HFF-Myc (cell line): Measurements from ENCODE around the gene PNMA6E.

Experiments
- DNase-seq: peaks from one replicate; pipeline ENCODE4 v3.0.0-alpha.2; 2011; ENCODE audit warnings: low read depth; ENCODE audit errors: extremely low read depth
- H3K4me3 ChIP-seq: replicated peaks from 2 replicates; pipeline ENCODE4 v1.5.1; 2011; ENCODE audit warnings: low read depth, mild to moderate bottlenecking, control low read depth, low read length
- TF ChIP-seq, protein P1 (sequence below): IDR thresholded peaks from 2 replicates; pipeline ENCODE4 v1.5.1; 2012; ENCODE audit warnings: mild to moderate bottlenecking, low read depth, low read length, control low read depth; ENCODE audit errors: missing control alignments

PNMA6E gene

DNA sequence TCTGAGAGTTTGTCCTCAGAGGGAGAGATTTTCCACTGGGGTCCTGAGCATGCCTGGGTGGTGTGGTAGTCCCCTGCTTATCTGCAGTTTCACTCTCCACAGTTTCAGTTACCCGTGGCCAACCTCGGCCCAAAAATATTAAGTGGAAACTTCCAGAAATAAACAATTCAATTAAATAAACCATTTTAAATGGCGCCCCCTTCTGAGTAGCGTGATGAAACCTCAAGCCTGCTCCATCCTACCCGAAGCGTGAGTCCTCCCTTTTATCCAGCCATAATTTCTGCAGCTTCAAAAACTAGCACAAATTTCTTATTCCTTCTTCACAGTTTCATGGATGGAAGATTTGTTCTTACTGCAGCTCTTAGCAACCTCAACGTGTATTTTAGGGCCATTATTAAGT, 26.7 kb downstream of the PNMA6E start:
- no peak for DNase-seq
- TF ChIP-seq, protein P1, sequence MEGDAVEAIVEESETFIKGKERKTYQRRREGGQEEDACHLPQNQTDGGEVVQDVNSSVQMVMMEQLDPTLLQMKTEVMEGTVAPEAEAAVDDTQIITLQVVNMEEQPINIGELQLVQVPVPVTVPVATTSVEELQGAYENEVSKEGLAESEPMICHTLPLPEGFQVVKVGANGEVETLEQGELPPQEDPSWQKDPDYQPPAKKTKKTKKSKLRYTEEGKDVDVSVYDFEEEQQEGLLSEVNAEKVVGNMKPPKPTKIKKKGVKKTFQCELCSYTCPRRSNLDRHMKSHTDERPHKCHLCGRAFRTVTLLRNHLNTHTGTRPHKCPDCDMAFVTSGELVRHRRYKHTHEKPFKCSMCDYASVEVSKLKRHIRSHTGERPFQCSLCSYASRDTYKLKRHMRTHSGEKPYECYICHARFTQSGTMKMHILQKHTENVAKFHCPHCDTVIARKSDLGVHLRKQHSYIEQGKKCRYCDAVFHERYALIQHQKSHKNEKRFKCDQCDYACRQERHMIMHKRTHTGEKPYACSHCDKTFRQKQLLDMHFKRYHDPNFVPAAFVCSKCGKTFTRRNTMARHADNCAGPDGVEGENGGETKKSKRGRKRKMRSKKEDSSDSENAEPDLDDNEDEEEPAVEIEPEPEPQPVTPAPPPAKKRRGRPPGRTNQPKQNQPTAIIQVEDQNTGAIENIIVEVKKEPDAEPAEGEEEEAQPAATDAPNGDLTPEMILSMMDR: no peak
- H3K4me3 ChIP-seq: no peak overlapping the region

DNA sequence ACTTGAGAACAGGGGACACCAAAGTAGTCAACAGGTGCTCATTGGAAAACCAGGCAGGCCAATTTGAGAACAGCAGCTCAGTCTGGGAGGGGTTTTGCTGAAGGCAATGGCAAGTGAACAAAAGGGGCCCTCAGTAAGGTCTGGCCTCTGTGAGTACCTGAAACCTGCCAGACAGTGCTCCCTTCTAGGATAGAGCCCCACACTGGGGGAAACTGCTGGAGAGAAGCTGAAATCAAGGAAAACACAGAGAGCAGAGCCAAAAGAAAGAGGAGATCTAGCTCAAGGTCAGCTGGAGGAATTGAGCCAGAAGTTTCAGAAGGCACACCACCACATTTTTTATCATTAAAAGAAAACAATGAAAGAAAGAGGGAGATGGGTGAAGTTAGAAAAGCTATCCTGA, 28.2 kb downstream of the PNMA6E start:
- no peak overlapping the region for H3K4me3 ChIP-seq
- DNase-seq: no peak
- TF ChIP-seq, protein P1: no peak

DNA sequence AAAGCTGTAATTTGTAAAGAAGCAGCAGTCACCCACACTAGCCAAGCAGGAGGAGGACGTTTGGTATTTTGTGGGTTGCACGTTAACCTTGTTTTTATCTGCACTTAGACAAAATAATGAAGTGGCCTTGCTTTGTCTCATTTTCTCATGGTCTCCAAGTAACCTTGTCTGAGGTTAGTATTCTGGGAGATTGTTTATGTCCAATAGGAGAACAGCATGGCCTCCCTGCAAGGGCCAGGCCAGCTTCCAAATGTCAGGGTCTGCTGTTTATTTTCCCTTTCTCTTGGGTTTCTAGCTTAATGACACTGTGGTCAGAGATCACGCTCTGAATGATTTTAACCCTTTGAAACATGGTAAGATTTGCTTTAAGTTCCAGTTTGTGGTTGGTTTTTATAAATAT, 29.9 kb downstream of the PNMA6E start:
- no peak overlapping the region for H3K4me3 ChIP-seq
- no peak for DNase-seq
- TF ChIP-seq, protein P1: no peak

DNA sequence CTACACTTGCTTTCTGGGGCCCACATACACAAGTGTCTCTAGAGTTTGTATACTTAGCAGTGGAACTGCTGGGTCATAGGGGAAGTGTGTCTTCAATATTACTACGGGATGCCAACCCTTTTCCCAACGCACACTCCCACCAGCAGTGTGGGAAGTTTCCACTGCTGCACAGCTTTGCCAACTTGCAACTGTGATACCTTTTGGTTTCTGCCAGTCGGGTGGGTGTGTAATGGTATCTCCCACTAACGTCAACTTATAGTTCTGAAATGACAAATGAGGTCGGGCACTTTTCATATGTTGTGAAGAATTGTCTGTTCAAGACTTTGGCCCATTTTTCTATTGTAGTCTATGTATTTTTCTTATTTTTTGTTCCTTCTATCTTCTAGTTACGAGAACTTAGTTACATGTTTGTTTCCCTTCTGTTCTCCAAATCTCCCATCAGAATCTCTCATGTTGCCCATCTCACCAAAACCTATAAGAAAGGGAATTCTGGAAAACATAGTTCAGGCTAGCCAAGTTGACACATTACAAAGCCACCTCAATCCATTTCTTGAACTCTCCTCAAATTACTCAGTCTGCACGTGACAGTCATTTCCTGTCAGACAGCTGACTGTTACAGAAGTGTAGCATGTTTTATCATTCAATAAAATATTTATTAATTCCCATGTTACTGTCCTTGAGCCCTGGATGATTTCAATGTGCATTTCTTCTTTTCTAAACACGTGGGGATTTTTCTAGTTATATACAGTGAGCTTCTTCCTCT, 30.7 kb downstream of the PNMA6E start:
- no peak overlapping the region for H3K4me3 ChIP-seq
- no peak for DNase-seq
- TF ChIP-seq, protein P1: no peak

DNA sequence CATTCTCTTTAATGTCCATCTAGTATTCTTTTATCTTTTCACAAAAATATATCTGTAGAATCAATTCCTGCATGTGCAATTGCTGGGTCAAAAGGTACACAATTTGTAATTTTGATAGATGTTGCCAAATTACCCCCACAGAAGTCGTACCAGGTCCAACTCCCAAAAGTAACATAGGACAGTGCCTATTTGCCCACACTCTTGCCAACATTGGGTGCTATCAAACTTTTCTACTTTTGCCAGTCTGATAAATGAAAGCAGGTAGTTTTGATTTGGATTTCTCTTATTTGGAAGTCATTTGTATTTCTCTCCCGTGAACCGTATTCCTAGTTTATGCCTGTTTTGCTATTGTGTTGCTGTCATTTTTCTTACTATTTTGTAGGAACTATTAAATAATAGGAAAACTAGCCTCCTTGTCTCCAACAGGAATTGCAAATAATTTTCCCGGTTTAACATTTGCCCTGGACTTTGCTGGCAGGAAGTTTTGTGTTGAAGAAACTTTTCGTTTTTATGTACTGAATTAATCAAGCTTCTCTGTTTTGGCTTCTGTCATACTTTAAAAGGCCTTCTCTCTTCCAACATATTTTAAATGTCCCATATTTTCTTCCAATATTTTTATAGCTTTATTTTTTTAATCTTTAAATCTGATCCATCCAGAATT, 34.1 kb downstream of the PNMA6E start:
- H3K4me3 ChIP-seq: no peak overlapping the region
- DNase-seq: no peak
- TF ChIP-seq, protein P1: no peak

DNA sequence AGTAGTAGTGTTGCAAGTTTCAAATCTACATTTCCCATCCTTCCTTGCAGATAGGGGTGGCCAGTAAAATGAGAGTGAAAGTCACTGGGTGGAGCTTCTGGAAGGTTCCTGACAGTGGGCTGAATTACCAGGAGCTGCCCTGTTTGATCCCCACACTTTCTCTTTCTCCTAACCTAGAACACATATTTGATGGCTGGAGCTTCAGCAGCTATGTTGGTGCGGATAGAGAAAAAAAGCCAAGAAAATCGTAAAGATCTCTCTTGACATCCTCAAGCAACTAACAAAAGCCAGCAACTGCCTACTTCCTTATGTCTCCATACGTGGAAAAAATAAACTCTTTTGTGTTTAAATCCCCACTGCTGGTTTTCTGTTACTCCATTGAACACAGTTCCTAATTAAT, 35.0 kb downstream of the PNMA6E start:
- DNase-seq: no peak
- H3K4me3 ChIP-seq: no peak overlapping the region
- TF ChIP-seq, protein P1: no peak
